Activated T-helper 1 cell treated with Interleukin-2 at 50 U/mL for 16 hours (primary cell): ENCODE measurements around the gene PTPN6.

Source experiments
- DNase-seq: peaks from one replicate; pipeline ENCODE4 v3.0.0-alpha.2; 2020; ENCODE audit warnings: low read depth

Gene PTPN6

GRCh38 chr12:7009512-7009911, 58.4 kb downstream of the PTPN6 start:
- DNase-seq: no peak
